Transverse colon (tissue), 4 donors: ENCODE results near the gene DOCK10. TPM values are rescaled to one million over a fixed set of nuclear protein-coding genes. Genes with fewer than 3 reads are reported as not detected.

Source experiments
- DNase-seq: peaks from one replicate; pipeline ENCODE4 v3.0.0-alpha.2; 2019
- H3K27ac ChIP-seq, 4 donors: fragments of 200-600 bp; sonication (generic); 2 replicates each; pipeline ENCODE4 v1.5.1; 2016 to 2018; ENCODE audit warnings: inconsistent platforms in 4 of 4
- H3K27me3 ChIP-seq: fragments of 200-600 bp; sonication (generic); 2 replicates; pipeline ENCODE4 v1.5.1; 2017; ENCODE audit warnings: inconsistent platforms
- H3K36me3 ChIP-seq, 4 donors: fragments of 200-600 bp; sonication (generic); 2 replicates each; pipeline ENCODE4 v1.5.1; 2017 to 2019; ENCODE audit warnings: inconsistent platforms in 4 of 4
- H3K4me1 ChIP-seq, 4 donors: fragments of 200-600 bp; sonication (generic); 2 replicates each; pipeline ENCODE4 v1.5.1; 2017 to 2020; ENCODE audit warnings: inconsistent platforms in 4 of 4
- H3K4me3 ChIP-seq, 4 donors: fragments of 200-600 bp; sonication (generic); 1 replicate in 1 of 4; 2 replicates in 3 of 4; pipeline versions ENCODE4 v1.5.1 to v1.6.1; 2017 to 2019; ENCODE audit warnings: inconsistent platforms in 4 of 4
- H3K9me3 ChIP-seq, 2 donors: fragments of 200-600 bp; sonication (generic); 2 replicates each; pipeline ENCODE4 v1.5.1; 2017 to 2019; ENCODE audit warnings: inconsistent platforms in 2 of 2
- CTCF ChIP-seq, 5 experiments: fragments of 200-600 bp in 3 of 5; fragments of 450-650 bp in 2 of 5; sonication (generic) in 3 of 5; IDR thresholded peaks; 1 replicate in 2 of 5; 2 replicates in 3 of 5; pipeline ENCODE4 v1.5.1; 2016 to 2017; ENCODE audit warnings: antibody characterized with exemption in 5 of 5, inconsistent platforms in 3 of 5, mild to moderate bottlenecking in 2 of 5, moderate library complexity in 1 of 5
- EP300 ChIP-seq: sonication (generic); formaldehyde crosslinking; IDR thresholded peaks from one replicate; pipeline ENCODE4 v1.6.1; 2017; ENCODE audit warnings: antibody characterized with exemption, low read depth
- POLR2A ChIP-seq: fragments of 450-650 bp; IDR thresholded peaks from one replicate; pipeline ENCODE4 v1.6.1; 2016; ENCODE audit warnings: antibody characterized with exemption, mild to moderate bottlenecking, moderate library complexity
- POLR2AphosphoS5 ChIP-seq, 3 donors: sonication (generic); formaldehyde crosslinking; IDR thresholded peaks; one replicate each; pipeline ENCODE4 v1.6.1; 2016; ENCODE audit warnings: antibody characterized with exemption in 3 of 3
- WGBS, 2 donors: methylation state at CpG; one replicate each; pipeline ENCODE4 v1.1.5; 2018; ENCODE audit warnings: low coverage in 1 of 2; 5-methylcytosine and 5-hydroxymethylcytosine counted together
- in situ Hi-C, 4 donors: fragments of 200-750 bp; cut with MboI; loops; one replicate each; pipeline versions ENCODE4 v1.15.0 to v1.15.1; 2017; ENCODE audit warnings: low sequenced_read_pairs in 3 of 4, low pct_ligation_motif_present in 1 of 4, low pct_unique_long_range_greater_than_20kb in 1 of 4
- intact Hi-C: fragments of 100-400 bp; cut with DNase I; formaldehyde crosslinking; loops from one replicate; pipeline ENCODE4 v1.15.1; 2023; ENCODE audit warnings: low total_unique reads
- total RNA-seq, 4 donors: library from RNA; depleted of rRNA; stranded (reverse); fragments of >200 nt; gene quantifications; one replicate each; pipeline ENCODE4 v1.1.0, GENCODE V29; 2016

Gene DOCK10
- total RNA-seq, 4 donors from 2014 or later: 5.2 to 64.7 (median 14.5) TPM

GRCh38 chr2:225002656-225003045 lies 39.6 kb downstream of the DOCK10 start:
- no peak overlapping the region for H3K4me3 ChIP-seq
- H3K9me3 ChIP-seq: no peaks in the 10 kb centered on the region
- no peak for TF ChIP-seq EP300
- TF ChIP-seq POLR2AphosphoS5 (IDR thresholded peaks at IDR 0.05): no peak
- no peak for TF ChIP-seq CTCF (IDR thresholded peaks at IDR 0.05)
- TF ChIP-seq POLR2A: no peak
- 38 to 52% methylated on average over 4 to 5 of the region's 5 CpGs for WGBS, 2 donors
- intact Hi-C loops (no loop called here), in situ Hi-C loops (loop anchor here in 1 of 4 donors (10.0 kb wide), 1 partner anchor 208 kb away; no protein-coding TSS in a partner anchor)
- peaks cover 0 to 4% (median 2%) of the 10 kb centered on the region in 4 donors for H3K4me1 ChIP-seq
- no peak overlapping the region for H3K27ac ChIP-seq
- no peaks in the 10 kb centered on the region for H3K27me3 ChIP-seq
- DNase-seq: no peak
- H3K36me3 ChIP-seq: no peaks in the 10 kb centered on the region

DNA sequence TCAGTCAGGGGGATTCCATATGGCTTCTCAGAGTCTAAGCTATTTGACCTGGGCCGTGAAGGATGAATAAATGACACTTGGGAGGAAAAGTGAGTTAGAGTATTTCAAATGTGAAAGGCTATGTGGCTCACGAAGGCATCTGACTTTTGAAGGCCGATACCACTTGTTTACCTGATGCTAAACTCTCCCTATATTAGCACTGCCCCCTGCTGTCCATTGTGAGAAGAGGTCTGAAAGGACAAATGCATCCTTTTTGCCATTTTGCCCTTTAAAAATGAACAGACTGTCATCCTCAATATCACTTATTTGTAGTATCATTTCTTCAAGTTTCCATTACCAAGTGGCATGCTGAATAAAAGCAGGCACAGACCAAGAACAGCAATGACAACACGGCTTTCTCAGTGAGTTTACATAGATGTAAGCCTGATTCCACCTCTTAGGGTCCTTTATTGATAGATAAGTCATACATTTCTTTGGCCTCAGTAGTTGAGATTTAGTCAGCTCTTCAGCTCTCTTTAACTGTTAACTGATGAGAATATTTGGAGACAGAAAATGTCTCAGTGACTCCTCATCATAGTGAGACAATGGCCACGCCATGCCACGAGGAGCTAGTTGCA lies 40.1 kb downstream of the DOCK10 start:
- no peaks in the 10 kb centered on the region for H3K27me3 ChIP-seq
- peak; percentile 69 for DNase-seq
- no peaks in the 10 kb centered on the region for H3K36me3 ChIP-seq
- H3K4me1 ChIP-seq: peaks cover 0 to 4% (median 2%) of the 10 kb centered on the region in 4 donors
- H3K9me3 ChIP-seq: no peaks in the 10 kb centered on the region
- H3K4me3 ChIP-seq: no peak overlapping the region
- intact Hi-C loops (no loop called here), in situ Hi-C loops (loop anchor here in 1 of 4 donors (10.0 kb wide), 1 partner anchor 207 kb away; no protein-coding TSS in a partner anchor)
- no peak overlapping the region for H3K27ac ChIP-seq
- peak; percentile 70 to 88 (median 74) for TF ChIP-seq CTCF (IDR thresholded peaks at IDR 0.05)
- no peak for TF ChIP-seq EP300
- no peak for TF ChIP-seq POLR2AphosphoS5 (IDR thresholded peaks at IDR 0.05)
- 50 to 51% methylated on average over 6 of the region's 6 CpGs for WGBS, 2 donors

- H3K36me3 ChIP-seq: no peaks in the 10 kb centered on the region
- H3K27me3 ChIP-seq: no peaks in the 10 kb centered on the region
- intact Hi-C loops: loop anchor here (1.0 kb wide), 1 partner anchor 47 kb away; no protein-coding TSS in a partner anchor
- in situ Hi-C loops: loop anchor here in 2 of 4 donors (10.0 to 25.0 kb wide), 3 partner anchors 187 to 637 kb away; no protein-coding TSS in a partner anchor
- no peak overlapping the region for H3K4me3 ChIP-seq
- no peak for TF ChIP-seq EP300
- no peak for TF ChIP-seq POLR2A
- no peak for TF ChIP-seq POLR2AphosphoS5 (IDR thresholded peaks at IDR 0.05)
- TF ChIP-seq CTCF (IDR thresholded peaks at IDR 0.05): no peak
- no peaks in the 10 kb centered on the region for H3K9me3 ChIP-seq
- H3K4me1 ChIP-seq: peaks cover 0 to 4% (median 2%) of the 10 kb centered on the region in 4 donors
- 91 to 100% methylated on average over 2 to 3 of the region's 3 CpGs for WGBS, 2 donors
- H3K27ac ChIP-seq: no peak overlapping the region
- no peak for DNase-seq
These were observed 42.5 kb downstream of the DOCK10 start for GRCh38 chr2:224999754-225000153.

- no peak for DNase-seq
- H3K4me1 ChIP-seq: peaks cover 0 to 4% (median 2%) of the 10 kb centered on the region in 4 donors
- H3K36me3 ChIP-seq: no peaks in the 10 kb centered on the region
- H3K9me3 ChIP-seq: no peaks in the 10 kb centered on the region
- H3K27ac ChIP-seq: no peak overlapping the region
- H3K27me3 ChIP-seq: no peaks in the 10 kb centered on the region
- H3K4me3 ChIP-seq: no peak overlapping the region
- 63 to 87% methylated on average over 1 of the region's 1 CpG for WGBS, 2 donors
- TF ChIP-seq POLR2A (no peak), POLR2AphosphoS5 (IDR thresholded peaks at IDR 0.05) (no peak), EP300 (no peak)
- in situ Hi-C loops: loop anchor here in 2 of 4 donors (25.0 kb wide), 2 partner anchors 187 to 637 kb away; no protein-coding TSS in a partner anchor
- intact Hi-C loops: no loop called here
These were observed 42.9 kb downstream of the DOCK10 start for GRCh38 chr2:224999321-224999720.
